ENCODE results near the gene ERRFI1.

Gene ERRFI1

DNA sequence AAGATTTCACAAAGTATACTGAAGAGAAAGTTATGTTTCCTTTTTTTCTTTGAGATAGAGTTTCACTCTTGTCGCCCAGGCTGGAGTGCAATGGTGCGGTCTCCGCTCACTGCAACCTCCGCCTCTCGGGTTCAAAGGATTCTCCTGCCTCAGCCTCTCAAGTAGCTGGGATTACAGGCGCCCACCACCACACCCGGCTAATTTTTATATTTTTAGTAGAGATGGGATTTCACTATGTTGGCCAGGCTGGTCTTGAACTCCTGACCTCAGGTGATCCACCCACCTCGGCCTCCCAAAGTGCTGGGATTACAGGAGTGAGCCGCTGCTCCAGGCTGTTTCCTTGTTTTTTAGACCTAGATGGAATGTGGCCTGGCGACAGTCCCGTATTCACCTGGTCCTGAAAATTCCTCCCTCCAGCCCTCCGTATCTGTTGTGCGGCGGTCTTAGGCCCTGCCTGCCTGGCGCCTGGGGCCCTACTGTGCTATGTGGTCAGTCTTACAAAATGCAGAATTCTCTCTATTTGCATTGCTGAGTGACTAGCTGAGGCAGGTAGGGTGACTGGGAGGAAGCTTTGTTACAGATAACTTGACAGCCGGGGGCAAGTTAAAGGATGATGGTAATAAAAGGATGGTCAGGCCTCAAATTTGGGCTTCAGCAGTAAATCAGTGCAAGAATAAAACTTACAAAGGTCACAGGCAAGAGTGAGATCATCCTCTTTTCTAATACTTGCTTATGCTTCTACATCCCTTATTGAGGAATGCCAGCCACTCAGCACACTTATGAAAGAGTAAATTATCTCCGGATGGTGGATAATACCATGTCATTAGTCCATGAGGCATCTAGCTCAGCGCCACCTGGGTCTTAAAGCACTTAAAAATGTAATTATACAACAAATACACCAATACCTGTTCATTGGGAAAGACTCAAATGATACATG lies 34.3 kb downstream of the ERRFI1 start:
- no peak for TF ChIP-seq POLR2A (IDR thresholded peaks at IDR 0.05; ENCODE audit: extremely low read depth, insufficient read length)
- no peak for TF ChIP-seq MYC (IDR thresholded peaks at IDR 0.05; ENCODE audit: low read depth, low read length)
- no peak overlapping the region for H3K4me3 ChIP-seq (ENCODE audit: low read depth, low read length)
- no peak for DNase-seq (ENCODE audit: low read depth)

DNA sequence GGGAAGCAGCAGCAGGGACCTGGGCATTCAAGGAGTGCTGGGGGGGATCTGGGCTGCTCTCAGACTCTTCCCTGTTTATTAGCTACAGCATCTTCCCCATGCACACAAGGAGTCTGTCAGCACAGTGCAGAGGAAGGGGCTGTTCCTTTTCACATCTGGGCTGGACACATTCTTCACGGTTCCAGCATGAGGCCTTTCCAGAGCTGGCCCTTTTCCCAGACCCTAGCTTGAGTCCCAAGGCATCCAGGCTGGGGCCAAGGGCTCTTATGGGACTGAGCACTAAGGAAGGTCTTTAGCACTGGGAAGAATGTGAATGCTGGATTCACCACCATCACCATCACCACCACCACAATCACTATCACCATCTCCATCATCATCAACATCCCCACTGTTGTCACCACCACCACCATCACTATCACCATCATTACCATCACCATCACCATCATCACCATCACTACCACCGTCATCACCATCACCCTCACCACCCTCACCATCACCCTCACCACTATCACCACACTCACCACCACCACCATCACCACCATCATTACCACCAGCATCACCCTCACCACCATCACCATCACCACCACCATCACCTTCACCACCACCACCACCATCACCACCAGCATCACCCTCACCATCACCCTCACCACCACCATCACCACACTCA lies 36.2 kb downstream of the ERRFI1 start:
- TF ChIP-seq MYC (IDR thresholded peaks at IDR 0.05; ENCODE audit: low read depth, low read length) = no peak
- TF ChIP-seq, protein P1, sequence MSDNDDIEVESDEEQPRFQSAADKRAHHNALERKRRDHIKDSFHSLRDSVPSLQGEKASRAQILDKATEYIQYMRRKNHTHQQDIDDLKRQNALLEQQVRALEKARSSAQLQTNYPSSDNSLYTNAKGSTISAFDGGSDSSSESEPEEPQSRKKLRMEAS (IDR thresholded peaks at IDR 0.05; ENCODE audit: low read depth, low read length) = no peak
- TF ChIP-seq, protein P2, sequence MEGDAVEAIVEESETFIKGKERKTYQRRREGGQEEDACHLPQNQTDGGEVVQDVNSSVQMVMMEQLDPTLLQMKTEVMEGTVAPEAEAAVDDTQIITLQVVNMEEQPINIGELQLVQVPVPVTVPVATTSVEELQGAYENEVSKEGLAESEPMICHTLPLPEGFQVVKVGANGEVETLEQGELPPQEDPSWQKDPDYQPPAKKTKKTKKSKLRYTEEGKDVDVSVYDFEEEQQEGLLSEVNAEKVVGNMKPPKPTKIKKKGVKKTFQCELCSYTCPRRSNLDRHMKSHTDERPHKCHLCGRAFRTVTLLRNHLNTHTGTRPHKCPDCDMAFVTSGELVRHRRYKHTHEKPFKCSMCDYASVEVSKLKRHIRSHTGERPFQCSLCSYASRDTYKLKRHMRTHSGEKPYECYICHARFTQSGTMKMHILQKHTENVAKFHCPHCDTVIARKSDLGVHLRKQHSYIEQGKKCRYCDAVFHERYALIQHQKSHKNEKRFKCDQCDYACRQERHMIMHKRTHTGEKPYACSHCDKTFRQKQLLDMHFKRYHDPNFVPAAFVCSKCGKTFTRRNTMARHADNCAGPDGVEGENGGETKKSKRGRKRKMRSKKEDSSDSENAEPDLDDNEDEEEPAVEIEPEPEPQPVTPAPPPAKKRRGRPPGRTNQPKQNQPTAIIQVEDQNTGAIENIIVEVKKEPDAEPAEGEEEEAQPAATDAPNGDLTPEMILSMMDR (IDR thresholded peaks at IDR 0.05; ENCODE audit: low read depth, low read length) = no peak
- no peak for TF ChIP-seq POLR2A (IDR thresholded peaks at IDR 0.05; ENCODE audit: extremely low read depth, insufficient read length)
- no peak for DNase-seq (ENCODE audit: low read depth)
- H3K4me3 ChIP-seq (ENCODE audit: low read depth, low read length) = no peak overlapping the region

DNA sequence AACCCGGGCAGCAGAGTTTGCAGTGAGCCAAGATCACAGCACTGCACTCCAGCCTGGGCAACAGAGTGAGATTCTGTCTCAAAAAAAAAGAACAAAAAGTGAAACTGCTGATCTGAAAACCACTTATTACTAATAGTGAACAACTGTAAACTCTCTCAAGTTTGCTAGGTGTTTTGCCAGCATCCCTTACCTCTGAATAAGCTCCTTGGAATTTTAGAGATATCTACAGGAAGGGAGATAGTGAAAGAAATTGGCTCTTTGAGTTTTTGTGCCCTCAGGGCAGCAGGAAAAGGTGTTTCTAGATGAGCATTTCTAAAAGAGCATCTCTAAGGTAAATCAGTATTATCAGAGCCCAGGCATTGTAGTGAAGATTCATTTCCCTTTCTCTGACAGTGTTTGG lies 37.5 kb downstream of the ERRFI1 start:
- DNase-seq (ENCODE audit: low read depth) = no peak
- H3K4me3 ChIP-seq (ENCODE audit: low read depth, low read length) = no peak overlapping the region
- no peak for TF ChIP-seq POLR2A (IDR thresholded peaks at IDR 0.05; ENCODE audit: extremely low read depth, insufficient read length)
- TF ChIP-seq, protein P1 (IDR thresholded peaks at IDR 0.05; ENCODE audit: low read depth, low read length) = no peak
- TF ChIP-seq, protein P2 (IDR thresholded peaks at IDR 0.05; ENCODE audit: low read depth, low read length) = no peak
- TF ChIP-seq MYC (IDR thresholded peaks at IDR 0.05; ENCODE audit: low read depth, low read length) = no peak

DNA sequence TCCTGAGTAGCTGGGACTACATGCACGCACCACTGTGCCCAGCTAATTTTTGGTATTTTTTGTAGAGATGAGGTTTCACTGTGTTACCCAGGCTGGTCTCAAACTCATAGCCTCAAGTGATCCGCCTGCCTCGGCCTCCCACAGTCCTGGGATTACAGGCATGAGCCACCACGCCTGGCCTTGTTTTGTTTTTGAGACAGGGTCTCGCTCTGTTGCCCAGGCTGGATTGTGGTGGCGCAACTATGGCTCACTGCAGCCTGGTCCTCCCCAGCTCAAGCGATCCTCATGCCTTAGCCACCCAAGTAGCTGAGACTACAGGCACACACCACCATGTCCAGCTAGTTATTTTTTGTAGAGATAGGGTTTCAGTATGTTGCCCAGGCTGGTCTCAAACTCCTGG lies 38.6 kb downstream of the ERRFI1 start:
- TF ChIP-seq MYC (IDR thresholded peaks at IDR 0.05; ENCODE audit: low read depth, low read length) (no peak), POLR2A (IDR thresholded peaks at IDR 0.05; ENCODE audit: extremely low read depth, insufficient read length) (no peak)
- TF ChIP-seq, protein P1 (IDR thresholded peaks at IDR 0.05; ENCODE audit: low read depth, low read length) = no peak
- TF ChIP-seq, protein P2 (IDR thresholded peaks at IDR 0.05; ENCODE audit: low read depth, low read length) = no peak
- no peak for DNase-seq (ENCODE audit: low read depth)
- H3K4me3 ChIP-seq (ENCODE audit: low read depth, low read length) = no peak overlapping the region

DNA sequence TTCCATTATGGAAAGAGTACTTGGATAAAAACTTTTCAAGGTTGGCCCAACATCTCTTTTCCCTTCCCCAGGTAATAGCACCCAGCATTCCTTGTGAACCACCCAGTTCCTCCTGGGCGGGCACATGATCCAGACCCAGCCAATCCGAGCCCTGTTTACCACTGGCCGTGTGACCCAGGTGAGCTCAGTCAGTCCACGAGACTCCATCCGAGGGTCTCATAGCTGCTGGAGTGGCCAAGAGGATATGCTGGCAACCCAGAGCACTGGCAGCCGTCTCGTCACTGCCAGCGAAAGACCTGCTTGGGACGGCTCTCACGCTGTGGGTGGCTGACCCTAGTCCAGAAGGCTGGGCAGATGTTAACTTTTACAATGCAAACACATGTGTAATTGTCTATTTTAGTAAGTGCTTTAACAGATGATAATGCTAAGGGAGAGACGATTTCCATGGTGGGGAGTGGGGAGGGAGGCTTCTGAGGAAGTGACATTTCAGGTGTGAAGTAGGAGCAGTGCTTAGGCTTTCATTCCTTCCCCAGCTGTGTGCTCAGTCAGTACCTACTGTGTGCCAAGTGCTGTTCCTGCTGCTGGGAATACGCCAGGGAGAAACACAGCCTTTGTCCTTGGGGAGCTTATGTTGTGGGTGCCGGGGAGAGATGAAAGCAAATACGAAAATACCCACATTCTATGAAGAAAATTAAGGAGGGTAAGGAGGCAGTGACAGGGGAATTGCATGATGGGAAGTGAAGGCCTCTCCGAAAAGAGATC lies 40.1 kb downstream of the ERRFI1 start:
- TF ChIP-seq POLR2A (IDR thresholded peaks at IDR 0.05; ENCODE audit: extremely low read depth, insufficient read length) = no peak
- TF ChIP-seq, protein P1 (IDR thresholded peaks at IDR 0.05; ENCODE audit: low read depth, low read length) = no peak
- TF ChIP-seq, protein P2 (IDR thresholded peaks at IDR 0.05; ENCODE audit: low read depth, low read length) = no peak
- no peak for TF ChIP-seq MYC (IDR thresholded peaks at IDR 0.05; ENCODE audit: low read depth, low read length)
- no peak for DNase-seq (ENCODE audit: low read depth)
- H3K4me3 ChIP-seq (ENCODE audit: low read depth, low read length) = no peak overlapping the region

Data from NB4 (cell line).